ENCODE measurements around the gene CAMK1D. TPM values are rescaled to one million over a fixed set of nuclear protein-coding genes. Genes with fewer than 3 reads are reported as not detected.

The CAMK1D gene
- total RNA-seq, 4 donors from 2014 or later, result 0.55 to 2.2 (median 1.5) TPM

GRCh38 chr10:12428447-12429135 lies 79.2 kb downstream of the CAMK1D start:
- H3K27me3 ChIP-seq, result no peaks in the 10 kb centered on the region
- no peaks in the 10 kb centered on the region for H3K36me3 ChIP-seq
- no peak for DNase-seq
- ATAC-seq, result no peak
- intact Hi-C loops (cut with DNase I; ENCODE audit: low total_unique reads) (no loop called here), in situ Hi-C loops (cut with MboI; ENCODE audit: low sequenced_read_pairs in 4 of 4) (no loop called here)
- H3K9me3 ChIP-seq, result no peaks in the 10 kb centered on the region
- H3K4me3 ChIP-seq, result no peak overlapping the region
- H3K4me1 ChIP-seq, result no peaks in the 10 kb centered on the region
- H3K27ac ChIP-seq, result no peak overlapping the region
- TF ChIP-seq, protein P1, sequence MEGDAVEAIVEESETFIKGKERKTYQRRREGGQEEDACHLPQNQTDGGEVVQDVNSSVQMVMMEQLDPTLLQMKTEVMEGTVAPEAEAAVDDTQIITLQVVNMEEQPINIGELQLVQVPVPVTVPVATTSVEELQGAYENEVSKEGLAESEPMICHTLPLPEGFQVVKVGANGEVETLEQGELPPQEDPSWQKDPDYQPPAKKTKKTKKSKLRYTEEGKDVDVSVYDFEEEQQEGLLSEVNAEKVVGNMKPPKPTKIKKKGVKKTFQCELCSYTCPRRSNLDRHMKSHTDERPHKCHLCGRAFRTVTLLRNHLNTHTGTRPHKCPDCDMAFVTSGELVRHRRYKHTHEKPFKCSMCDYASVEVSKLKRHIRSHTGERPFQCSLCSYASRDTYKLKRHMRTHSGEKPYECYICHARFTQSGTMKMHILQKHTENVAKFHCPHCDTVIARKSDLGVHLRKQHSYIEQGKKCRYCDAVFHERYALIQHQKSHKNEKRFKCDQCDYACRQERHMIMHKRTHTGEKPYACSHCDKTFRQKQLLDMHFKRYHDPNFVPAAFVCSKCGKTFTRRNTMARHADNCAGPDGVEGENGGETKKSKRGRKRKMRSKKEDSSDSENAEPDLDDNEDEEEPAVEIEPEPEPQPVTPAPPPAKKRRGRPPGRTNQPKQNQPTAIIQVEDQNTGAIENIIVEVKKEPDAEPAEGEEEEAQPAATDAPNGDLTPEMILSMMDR (IDR thresholded peaks at IDR 0.05 in 4 of 5, conservative IDR thresholded peaks at IDR 0.05 in 1 of 5), result no peak
- no peak for TF ChIP-seq POLR2A (IDR thresholded peaks at IDR 0.05)

GRCh38 chr10:12430406-12430982 lies 81.1 kb downstream of the CAMK1D start:
- Histone ChIP-seq H3K36me3 (no peaks in the 10 kb centered on the region), H3K27ac (no peak overlapping the region), H3K4me3 (no peak overlapping the region), H3K9me3 (no peaks in the 10 kb centered on the region), H3K27me3 (no peaks in the 10 kb centered on the region), H3K4me1 (no peaks in the 10 kb centered on the region)
- no peak for ATAC-seq
- no peak for DNase-seq
- no peak for TF ChIP-seq POLR2A (IDR thresholded peaks at IDR 0.05)
- TF ChIP-seq, protein P1 (IDR thresholded peaks at IDR 0.05 in 4 of 5, conservative IDR thresholded peaks at IDR 0.05 in 1 of 5), result no peak
- in situ Hi-C loops (cut with MboI; ENCODE audit: low sequenced_read_pairs in 4 of 4), result no loop called here
- intact Hi-C loops (cut with DNase I; ENCODE audit: low total_unique reads), result no loop called here

DNA sequence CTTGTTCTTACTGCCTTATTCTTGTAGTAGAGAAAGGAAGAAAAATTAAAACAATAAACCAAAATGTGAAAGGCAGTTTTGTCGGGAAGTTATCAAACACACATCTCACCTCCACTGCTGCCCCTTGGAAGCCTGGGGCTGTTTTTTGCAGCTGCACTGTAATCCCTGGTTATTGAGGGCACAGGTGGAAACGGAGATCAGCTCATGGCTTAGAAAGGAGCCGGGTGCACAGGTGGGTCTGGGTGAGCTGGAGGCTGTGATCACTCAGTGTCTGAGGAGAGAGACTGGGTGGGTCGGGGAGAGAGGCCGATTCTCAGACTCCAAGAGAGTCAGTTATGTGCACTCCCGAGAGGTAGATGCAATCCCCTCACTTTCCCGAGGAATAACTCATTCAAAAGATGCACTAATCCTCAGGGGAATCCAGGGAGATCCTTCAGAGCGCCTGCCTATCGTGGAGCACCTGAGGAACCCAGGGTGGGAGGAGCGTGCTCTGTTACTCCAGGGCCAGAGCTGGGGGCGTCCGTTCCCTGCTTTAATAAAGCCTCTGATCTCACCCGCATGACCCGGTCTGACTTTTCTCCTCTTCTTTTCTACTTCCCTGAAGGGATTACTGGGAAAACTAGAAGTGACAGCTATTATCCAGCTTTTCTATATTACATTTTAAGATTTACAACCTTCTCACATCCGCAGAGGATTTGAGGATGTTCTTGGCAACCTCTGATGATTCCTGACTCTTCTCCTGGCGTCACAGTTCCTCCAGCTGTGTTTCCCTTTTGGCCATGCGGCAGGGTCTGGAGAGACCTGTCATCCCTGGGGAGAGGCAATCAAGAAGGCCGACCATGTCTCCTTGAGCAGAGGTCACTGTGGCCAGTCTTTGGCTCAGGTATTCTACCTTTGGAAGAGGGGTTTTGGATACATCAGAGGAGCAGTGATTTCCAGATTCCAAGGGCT lies 82.1 kb downstream of the CAMK1D start:
- H3K27me3 ChIP-seq, result no peaks in the 10 kb centered on the region
- H3K36me3 ChIP-seq, result no peaks in the 10 kb centered on the region
- no peak overlapping the region for H3K27ac ChIP-seq
- peak in 1 of 2 donors; percentile 31 for DNase-seq
- TF ChIP-seq, protein P1 (IDR thresholded peaks at IDR 0.05 in 4 of 5, conservative IDR thresholded peaks at IDR 0.05 in 1 of 5), result no peak
- TF ChIP-seq POLR2A (IDR thresholded peaks at IDR 0.05), result no peak
- intact Hi-C loops (cut with DNase I; ENCODE audit: low total_unique reads) (no loop called here), in situ Hi-C loops (cut with MboI; ENCODE audit: low sequenced_read_pairs in 4 of 4) (no loop called here)
- H3K4me1 ChIP-seq, result no peaks in the 10 kb centered on the region
- no peak overlapping the region for H3K4me3 ChIP-seq
- peak; percentile 54 to 66 for ATAC-seq
- no peaks in the 10 kb centered on the region for H3K9me3 ChIP-seq

- Histone ChIP-seq H3K4me3 (no peak overlapping the region), H3K36me3 (no peaks in the 10 kb centered on the region), H3K27me3 (no peaks in the 10 kb centered on the region), H3K27ac (no peak overlapping the region), H3K4me1 (no peaks in the 10 kb centered on the region), H3K9me3 (no peaks in the 10 kb centered on the region)
- DNase-seq (no peak), ATAC-seq (no peak)
- TF ChIP-seq, protein P1 (IDR thresholded peaks at IDR 0.05 in 4 of 5, conservative IDR thresholded peaks at IDR 0.05 in 1 of 5), result no peak
- TF ChIP-seq POLR2A (IDR thresholded peaks at IDR 0.05), result no peak
- intact Hi-C loops (cut with DNase I; ENCODE audit: low total_unique reads) (no loop called here), in situ Hi-C loops (cut with MboI; ENCODE audit: low sequenced_read_pairs in 4 of 4) (no loop called here)
Observed at GRCh38 chr10:12432402-12433189, 83.2 kb downstream of the CAMK1D start.

Data from gastrocnemius medialis (tissue), 4 donors.